CD4-positive, alpha-beta T cell treated with Interleukin-21 for 1 hour (primary cell): ENCODE results near the gene GMNN.

ENCODE experiments used
- DNase-seq: peaks from one replicate; pipeline ENCODE4 v3.0.0-alpha.2; 2020

Gene GMNN

GRCh38 chr6:24818346-24818745 is 43.6 kb downstream of the GMNN start:
- DNase-seq: no peak

GRCh38 chr6:24821860-24822444 is 47.2 kb downstream of the GMNN start:
- DNase-seq: no peak

DNA sequence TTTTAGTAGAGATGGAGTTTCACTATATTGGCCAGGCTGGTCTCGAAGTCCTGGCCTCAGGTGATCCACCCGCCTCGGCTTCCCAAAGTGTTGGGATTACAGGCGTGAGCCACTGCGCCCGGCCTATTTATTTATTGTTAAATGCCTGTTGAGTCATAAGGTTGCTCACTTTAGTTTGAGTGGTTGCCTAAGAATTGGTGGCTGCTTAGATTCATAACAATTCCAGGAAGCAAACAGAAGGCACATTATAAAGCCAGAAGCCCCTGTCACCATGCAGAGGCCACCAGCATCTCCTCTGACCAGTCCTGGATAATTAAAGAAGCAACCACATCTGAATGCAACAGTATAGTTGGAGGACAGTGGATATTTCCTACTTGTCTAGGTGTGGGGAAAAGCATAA is 48.0 kb downstream of the GMNN start:
- no peak for DNase-seq

DNA sequence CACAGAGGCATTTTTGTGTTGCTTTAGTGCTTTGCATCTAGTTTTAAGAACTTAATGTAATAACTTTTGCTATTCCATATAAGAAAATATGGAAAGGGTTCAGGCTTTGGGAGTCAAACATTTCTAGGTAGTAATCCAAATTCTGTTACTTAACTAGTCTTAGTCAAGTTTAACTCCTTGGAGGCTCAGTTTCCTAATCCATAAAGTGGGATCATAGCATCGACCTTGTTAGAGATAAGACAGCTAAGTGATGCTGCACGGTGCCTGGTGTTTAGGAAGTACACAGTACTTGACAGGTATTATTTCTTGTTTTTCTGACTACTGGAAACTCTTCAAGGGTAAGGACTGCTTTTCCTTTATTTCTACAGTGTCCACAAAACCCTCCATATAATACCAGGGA is 48.4 kb downstream of the GMNN start:
- DNase-seq: no peak

GRCh38 chr6:24824142-24824938 is 49.6 kb downstream of the GMNN start:
- no peak for DNase-seq

DNA sequence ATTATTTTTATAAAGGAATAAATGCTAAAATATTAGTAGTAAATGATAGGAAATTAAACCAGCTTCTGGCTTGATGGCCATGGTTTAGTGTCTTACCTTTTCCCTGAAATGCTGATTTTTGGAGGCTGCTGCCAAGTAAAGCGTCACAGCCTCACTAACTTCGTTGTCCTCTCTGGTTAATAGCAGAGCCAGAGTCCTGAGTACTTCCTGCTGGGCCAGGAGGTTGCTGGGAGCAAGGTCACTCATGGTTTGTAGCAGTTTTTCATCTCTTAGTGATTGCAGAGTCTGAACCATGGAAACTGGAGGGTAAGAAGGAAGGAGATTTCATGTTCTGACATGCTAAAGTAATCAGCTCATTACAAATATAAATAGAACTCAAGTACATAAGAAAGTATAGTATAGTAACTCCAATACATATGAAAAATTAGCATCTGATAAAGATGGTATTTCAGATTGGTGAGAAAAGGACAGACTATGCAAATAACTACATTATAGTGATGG is 50.4 kb downstream of the GMNN start:
- DNase-seq: no peak

GRCh38 chr6:24827162-24827561 is 52.4 kb downstream of the GMNN start:
- DNase-seq: no peak

DNA sequence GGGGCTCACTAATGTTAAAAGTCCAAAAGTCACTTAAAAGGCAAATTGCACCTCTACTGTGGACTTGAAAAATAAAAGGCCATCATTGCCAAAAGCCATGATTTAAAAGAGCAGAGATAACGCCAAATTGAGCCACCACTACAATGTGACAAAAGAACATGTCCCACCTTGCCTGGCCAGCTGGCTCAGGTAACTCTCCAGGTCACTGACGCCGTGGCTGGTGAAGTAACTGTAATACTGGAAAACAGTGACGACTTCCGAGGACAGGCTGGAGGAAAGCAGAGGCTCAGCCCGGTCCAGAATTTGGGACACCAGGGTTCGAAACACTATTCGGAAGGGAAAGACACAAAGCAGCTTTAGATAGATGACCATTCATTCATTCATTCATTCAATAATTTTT is 53.2 kb downstream of the GMNN start:
- DNase-seq: no peak

GRCh38 chr6:24829657-24830056 is 54.9 kb downstream of the GMNN start:
- DNase-seq: no peak

DNA sequence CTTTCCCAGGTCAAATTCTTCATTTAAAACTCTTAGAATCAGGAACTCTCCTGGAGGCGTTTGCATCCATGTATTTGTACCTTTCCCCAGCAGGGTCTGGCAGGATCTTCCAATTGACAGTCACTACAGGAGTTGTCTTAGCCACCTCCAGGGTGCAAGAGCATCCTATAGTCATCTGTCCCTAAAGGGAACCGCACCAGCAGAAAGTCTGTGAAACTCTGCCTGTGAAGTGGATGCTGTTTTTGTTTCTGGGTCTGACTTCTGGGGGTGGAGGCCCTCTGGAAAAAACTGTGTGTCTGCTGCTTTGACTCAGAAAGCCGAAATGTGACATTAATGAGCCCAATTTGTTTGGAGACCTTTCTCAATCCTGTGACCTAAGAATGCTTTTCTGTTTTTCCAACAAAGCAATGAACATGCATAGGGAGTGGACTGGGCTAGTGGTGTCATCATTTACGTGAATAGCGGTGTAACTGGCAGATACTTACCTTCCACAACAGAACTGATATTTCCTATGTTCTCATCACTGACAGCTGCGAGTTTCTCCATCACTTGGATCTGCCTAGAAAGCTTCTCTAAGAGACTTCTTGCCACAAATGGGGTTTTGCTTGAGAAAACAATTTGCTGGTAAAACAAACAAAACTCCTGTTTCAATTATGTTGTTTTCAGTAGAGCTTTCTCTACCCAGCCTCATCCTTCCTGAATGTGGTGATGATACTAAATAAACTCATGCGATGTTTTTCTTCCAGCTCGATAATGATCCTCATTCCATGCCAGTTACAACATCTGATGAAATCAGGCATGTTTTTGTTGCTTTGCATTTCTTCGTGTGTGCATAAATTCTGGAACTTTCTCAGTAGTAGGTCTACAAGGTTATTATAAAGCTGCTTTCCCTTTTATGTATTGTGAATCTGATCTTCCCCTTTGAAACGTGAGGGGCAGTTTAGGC is 57.3 kb downstream of the GMNN start:
- no peak for DNase-seq

GRCh38 chr6:24832794-24833193 is 58.1 kb downstream of the GMNN start:
- DNase-seq: no peak

DNA sequence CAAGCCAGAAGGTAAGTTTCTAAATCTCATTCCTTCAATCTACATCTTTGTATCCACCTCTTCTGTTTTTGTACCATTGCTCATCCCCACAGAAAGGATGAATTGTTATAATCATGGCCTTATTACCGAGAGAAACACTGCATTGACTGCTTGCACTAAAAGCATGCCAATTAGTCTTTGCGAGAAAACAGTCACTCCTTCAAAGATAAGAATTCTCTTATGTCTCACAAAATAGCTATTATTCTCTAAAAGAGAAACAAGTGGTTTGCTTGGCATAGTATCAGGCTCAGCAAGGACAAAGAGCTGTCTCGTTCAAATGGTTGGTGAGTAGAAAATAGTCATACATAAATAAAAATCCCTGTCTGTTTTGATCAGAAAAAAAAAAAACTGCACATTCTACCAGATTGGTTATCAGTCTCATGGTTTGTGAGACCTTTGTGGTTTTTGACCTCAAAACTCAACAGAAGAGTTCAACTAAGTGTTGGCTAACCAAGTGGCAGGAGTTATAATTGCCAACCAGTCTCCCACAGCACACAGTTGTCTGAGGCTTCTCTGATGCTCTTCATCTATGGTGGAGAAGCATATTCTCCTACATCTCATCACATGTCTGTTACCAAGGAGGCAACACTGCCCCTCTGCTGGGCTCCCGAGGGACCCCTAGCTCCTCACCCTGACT is 59.1 kb downstream of the GMNN start:
- DNase-seq: no peak
